ENCODE data around the gene DISP2.

GRCh38 chr15:40377606-40378005, 19.6 kb downstream of the DISP2 start:
- TF ChIP-seq CTCF (IDR thresholded peaks at IDR 0.05) (no peak), POLR2A (IDR thresholded peaks at IDR 0.05) (no peak)

Measured in uterus (tissue), 2 donors.